Measurements from ENCODE around the gene NFYC. TPM values are rescaled to one million over a fixed set of nuclear protein-coding genes. Genes with fewer than 3 reads are reported as not detected.

The NFYC gene
- total RNA-seq, 2 donors from 2014 or later: 43.6 to 59.0 TPM

DNA sequence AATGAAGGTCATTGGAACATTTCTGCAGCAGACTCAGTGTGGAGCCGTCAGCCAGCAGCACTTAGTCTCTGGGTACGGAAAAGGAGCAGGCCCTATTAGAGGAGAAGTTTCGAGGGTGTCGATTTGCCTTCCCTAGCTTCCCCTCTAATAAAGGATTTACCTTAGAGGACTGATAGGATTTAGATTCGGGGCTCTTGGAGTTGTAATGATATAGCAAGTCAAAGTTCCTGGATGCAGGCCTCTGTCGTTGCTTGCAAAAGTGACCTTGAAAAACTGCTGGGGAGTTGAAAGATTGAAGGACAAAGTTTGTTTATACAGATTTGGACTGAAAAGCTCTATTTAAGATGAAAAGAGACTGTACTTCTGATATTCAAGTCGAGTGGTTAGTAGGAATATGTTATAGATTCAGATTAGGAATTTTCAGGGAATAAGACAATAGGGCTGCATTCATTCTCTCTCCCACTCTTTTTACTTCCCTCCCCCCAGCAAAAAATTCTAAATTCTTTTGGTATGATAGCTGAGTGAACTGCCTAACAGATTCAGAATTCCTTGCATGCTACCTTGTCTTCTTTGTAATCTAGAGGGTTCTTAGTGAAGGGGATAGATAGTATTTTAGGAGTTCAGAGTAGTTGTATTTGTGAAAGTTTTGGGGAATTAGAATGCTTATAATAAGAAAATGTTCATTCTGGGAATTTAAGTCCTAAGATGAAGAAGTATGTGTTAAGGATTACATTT, 19.2 kb downstream of the NFYC start:
- Histone ChIP-seq H3K4me3 (ENCODE audit: low read length) (peak overlapping the region; percentile 91), H3K9me3 (ENCODE audit: control insufficient read depth, low read length) (no peaks in the 10 kb centered on the region), H3K27me3 (ENCODE audit: control insufficient read depth, insufficient read depth, low read length, poor library complexity, severe bottlenecking) (no peaks in the 10 kb centered on the region), H3K27ac (ENCODE audit: low read depth, low read length) (peak overlapping the region; percentile 25), H3K9ac (ENCODE audit: extremely low read depth, low read length, poor library complexity, severe bottlenecking) (peak overlapping the region; percentile 97), H3K36me3 (ENCODE audit: control insufficient read depth, insufficient read depth, low read length) (peaks cover 13% of the 10 kb centered on the region), H3K4me1 (ENCODE audit: control insufficient read depth, insufficient read depth, low read length) (peaks cover 8% of the 10 kb centered on the region)
- Mint-ChIP-seq H3K27ac (peak overlapping the region; percentile 100), H3K9me3 (no peaks in the 10 kb centered on the region), H3K36me3 (ENCODE audit: low read depth) (peaks cover 16% of the 10 kb centered on the region), H3K4me3 (peak overlapping the region; percentile 94), H3K27me3 (ENCODE audit: insufficient read depth) (no peaks in the 10 kb centered on the region), H3K4me1 (peaks cover 32% of the 10 kb centered on the region)
- peak; percentile 49 for DNase-seq
- 22 to 31% methylated on average over 3 to 7 of the region's 7 CpGs for WGBS, 2 experiments (ENCODE audit: insufficient coverage in 1 of 2, insufficient read length in 1 of 2)
- TF ChIP-seq, protein P1, sequence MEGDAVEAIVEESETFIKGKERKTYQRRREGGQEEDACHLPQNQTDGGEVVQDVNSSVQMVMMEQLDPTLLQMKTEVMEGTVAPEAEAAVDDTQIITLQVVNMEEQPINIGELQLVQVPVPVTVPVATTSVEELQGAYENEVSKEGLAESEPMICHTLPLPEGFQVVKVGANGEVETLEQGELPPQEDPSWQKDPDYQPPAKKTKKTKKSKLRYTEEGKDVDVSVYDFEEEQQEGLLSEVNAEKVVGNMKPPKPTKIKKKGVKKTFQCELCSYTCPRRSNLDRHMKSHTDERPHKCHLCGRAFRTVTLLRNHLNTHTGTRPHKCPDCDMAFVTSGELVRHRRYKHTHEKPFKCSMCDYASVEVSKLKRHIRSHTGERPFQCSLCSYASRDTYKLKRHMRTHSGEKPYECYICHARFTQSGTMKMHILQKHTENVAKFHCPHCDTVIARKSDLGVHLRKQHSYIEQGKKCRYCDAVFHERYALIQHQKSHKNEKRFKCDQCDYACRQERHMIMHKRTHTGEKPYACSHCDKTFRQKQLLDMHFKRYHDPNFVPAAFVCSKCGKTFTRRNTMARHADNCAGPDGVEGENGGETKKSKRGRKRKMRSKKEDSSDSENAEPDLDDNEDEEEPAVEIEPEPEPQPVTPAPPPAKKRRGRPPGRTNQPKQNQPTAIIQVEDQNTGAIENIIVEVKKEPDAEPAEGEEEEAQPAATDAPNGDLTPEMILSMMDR (conservative IDR thresholded peaks at IDR 0.05): no peak

DNA sequence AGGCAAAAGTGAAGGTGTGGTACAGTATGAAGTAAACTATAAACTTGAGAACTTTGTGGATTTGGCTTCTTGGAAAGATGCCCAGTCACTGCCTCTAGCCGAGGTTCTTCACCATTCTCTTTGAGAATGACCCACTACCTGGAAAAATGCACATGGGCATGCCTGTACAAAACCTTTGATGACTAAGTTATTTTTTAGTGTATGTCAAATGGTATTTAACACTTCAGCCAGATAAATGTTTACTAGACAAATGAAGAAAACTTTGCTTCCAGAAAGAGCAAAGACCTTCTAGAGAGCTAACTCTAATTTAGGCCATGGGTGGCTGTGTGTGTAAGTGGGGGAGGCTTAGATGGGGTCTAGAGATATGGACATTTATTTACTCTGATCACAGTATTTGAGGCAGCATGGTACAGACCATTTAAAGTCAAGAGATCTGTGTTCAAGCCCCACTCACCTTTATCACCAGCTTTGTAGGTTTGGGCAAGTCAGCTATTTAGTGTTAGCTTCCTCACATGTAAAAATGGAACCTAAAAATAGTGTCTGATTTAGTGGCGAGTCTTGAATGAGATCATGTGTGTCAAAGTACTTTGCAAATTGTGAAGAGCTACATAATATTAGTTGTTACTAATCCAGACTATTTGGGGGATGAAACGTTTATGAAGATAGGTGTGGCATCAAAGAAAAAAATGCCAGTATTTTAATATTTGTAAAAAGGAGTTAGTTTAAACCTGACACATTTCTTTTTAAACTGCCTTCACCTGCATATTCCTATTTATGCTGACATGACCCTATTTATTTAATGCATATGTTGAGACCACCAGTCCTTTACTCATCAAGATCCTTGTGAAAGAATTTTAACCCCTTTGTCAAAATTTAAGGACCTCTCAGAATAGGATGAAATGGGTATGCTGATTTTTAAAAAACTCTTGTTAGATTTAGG, 20.2 kb downstream of the NFYC start:
- peak overlapping the region; percentile 97 for H3K9ac ChIP-seq (ENCODE audit: extremely low read depth, low read length, poor library complexity, severe bottlenecking)
- H3K36me3 ChIP-seq (ENCODE audit: control insufficient read depth, insufficient read depth, low read length): peaks cover 19% of the 10 kb centered on the region
- H3K27me3 ChIP-seq (ENCODE audit: control insufficient read depth, insufficient read depth, low read length, poor library complexity, severe bottlenecking): no peaks in the 10 kb centered on the region
- DNase-seq: no peak
- H3K27ac ChIP-seq (ENCODE audit: low read depth, low read length): no peak overlapping the region
- no peaks in the 10 kb centered on the region for H3K27me3 Mint-ChIP-seq (ENCODE audit: insufficient read depth)
- peak overlapping the region; percentile 91 for H3K4me3 ChIP-seq (ENCODE audit: low read length)
- H3K4me1 ChIP-seq (ENCODE audit: control insufficient read depth, insufficient read depth, low read length): peaks cover 8% of the 10 kb centered on the region
- peaks cover 40% of the 10 kb centered on the region for H3K4me1 Mint-ChIP-seq
- peaks cover 16% of the 10 kb centered on the region for H3K36me3 Mint-ChIP-seq (ENCODE audit: low read depth)
- H3K9me3 ChIP-seq (ENCODE audit: control insufficient read depth, low read length): no peaks in the 10 kb centered on the region
- TF ChIP-seq, protein P1 (conservative IDR thresholded peaks at IDR 0.05): no peak
- WGBS, 2 experiments (ENCODE audit: insufficient coverage in 1 of 2, insufficient read length in 1 of 2): 78 to 80% methylated on average over 2 to 3 of the region's 3 CpGs
- H3K4me3 Mint-ChIP-seq: peak overlapping the region; percentile 94
- peak overlapping the region; percentile 100 for H3K27ac Mint-ChIP-seq
- no peaks in the 10 kb centered on the region for H3K9me3 Mint-ChIP-seq

DNA sequence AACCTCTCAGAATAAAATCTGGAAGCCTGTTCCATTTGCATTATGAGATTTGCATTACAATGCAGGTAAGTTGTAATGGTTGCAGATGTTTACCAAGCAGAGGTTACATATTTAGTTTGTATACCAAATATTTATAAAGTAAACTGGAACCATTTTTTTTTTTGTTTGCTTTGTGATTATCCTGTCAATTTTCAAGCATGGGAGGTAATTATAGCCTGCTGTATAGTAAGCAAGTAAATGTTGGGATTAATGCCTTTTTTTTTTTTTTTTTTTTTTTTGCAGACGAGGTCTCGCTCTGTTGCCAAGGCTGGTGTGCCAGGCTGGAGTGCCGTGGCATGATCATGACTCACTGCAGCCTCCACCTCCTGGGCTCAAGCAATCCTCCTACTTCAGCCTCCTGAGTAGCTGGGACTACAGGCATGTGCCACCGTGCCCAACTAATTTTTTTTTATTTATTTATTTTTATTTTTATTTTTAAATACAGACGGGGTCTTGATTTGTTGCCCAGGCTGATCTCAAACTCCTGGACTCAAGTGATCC, 21.0 kb downstream of the NFYC start:
- no peaks in the 10 kb centered on the region for H3K9me3 Mint-ChIP-seq
- Histone ChIP-seq H3K4me3 (ENCODE audit: low read length) (peak overlapping the region; percentile 91), H3K27ac (ENCODE audit: low read depth, low read length) (no peak overlapping the region), H3K9me3 (ENCODE audit: control insufficient read depth, low read length) (no peaks in the 10 kb centered on the region), H3K4me1 (ENCODE audit: control insufficient read depth, insufficient read depth, low read length) (peaks cover 8% of the 10 kb centered on the region), H3K27me3 (ENCODE audit: control insufficient read depth, insufficient read depth, low read length, poor library complexity, severe bottlenecking) (no peaks in the 10 kb centered on the region), H3K9ac (ENCODE audit: extremely low read depth, low read length, poor library complexity, severe bottlenecking) (no peak overlapping the region), H3K36me3 (ENCODE audit: control insufficient read depth, insufficient read depth, low read length) (peaks cover 21% of the 10 kb centered on the region)
- TF ChIP-seq, protein P1 (conservative IDR thresholded peaks at IDR 0.05): no peak
- H3K27me3 Mint-ChIP-seq (ENCODE audit: insufficient read depth): no peaks in the 10 kb centered on the region
- H3K27ac Mint-ChIP-seq: no peak overlapping the region
- H3K36me3 Mint-ChIP-seq (ENCODE audit: low read depth): peaks cover 16% of the 10 kb centered on the region
- WGBS, 2 experiments (ENCODE audit: insufficient coverage in 1 of 2, insufficient read length in 1 of 2): 94 to 100% methylated on average over 3 to 4 of the region's 5 CpGs
- no peak for DNase-seq
- H3K4me1 Mint-ChIP-seq: peaks cover 45% of the 10 kb centered on the region
- peak overlapping the region; percentile 94 for H3K4me3 Mint-ChIP-seq
